ENCODE data around the gene AMPH.

The AMPH gene

GRCh38 chr7:38630720-38631673, at the start of gene AMPH:
Gene AMPH (minus strand): TSS chr7:38631373. CDS start chr7:38631351, 22 bp downstream.
- in situ Hi-C loops (cut with MboI; ENCODE audit: low sequenced_read_pairs), result no loop called here

GRCh38 chr7:38679419-38679818, 48.2 kb upstream of the AMPH start:
- in situ Hi-C loops (cut with MboI; ENCODE audit: low sequenced_read_pairs), result no loop called here

DNA sequence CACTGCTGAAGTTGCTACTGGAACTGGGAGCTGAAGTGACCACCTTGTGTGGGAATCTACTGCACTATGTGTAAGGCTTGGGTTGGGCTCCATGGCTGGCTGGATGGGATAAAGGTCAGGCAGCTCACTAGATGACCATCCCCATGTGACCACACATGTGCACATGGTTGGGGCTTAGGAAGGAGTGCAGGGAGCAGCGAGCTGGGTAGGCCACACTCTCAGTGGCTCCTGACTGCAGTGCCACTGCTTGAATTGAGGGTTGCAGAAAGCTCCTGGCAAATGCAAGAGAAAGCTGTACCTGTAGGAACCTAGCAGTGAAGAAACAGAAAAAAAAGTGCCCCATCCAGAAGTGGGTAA, 47.5 kb upstream of the AMPH start:
- in situ Hi-C loops (cut with MboI; ENCODE audit: low sequenced_read_pairs), result no loop called here

DNA sequence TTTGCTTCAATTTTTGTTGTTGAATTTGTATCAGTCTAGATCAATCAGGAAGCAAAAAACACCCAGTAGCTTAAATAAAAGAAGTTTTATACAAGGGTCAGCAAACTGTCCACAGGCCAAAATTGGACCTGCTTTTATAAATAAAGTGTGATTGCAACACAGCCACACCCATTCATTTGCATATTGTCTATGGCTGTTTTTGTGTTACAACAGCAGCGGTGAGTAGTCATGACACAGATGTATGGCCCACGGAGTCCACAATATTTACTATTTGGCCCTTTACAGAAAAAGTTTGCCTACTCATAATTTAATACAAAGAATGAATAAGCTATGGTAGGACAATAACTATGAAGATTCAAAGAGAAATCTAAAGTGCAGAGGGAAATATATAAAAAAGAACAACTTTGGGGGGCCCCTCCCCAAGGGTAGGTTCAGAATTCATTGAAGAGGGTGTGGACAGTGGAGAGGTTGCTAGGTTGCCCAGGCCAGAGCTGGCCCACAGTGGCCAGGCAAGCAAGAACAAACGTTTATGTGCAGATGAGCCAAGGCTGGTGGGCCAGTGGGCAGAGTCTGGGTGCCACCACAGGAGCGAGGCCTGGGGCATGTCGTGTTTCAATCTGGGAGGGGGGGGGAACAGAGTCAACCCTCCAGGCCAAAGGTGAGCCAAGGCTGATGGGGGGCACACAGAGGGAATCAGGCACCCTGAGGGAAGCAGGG, 47.0 kb upstream of the AMPH start:
- in situ Hi-C loops (cut with MboI; ENCODE audit: low sequenced_read_pairs), result no loop called here

GRCh38 chr7:38675494-38676106, 44.4 kb upstream of the AMPH start:
- in situ Hi-C loops (cut with MboI; ENCODE audit: low sequenced_read_pairs), result no loop called here

GRCh38 chr7:38674513-38674912, 43.3 kb upstream of the AMPH start:
- in situ Hi-C loops (cut with MboI; ENCODE audit: low sequenced_read_pairs), result loop anchor here (25.0 kb wide), 2 partner anchors 262 to 587 kb away; no protein-coding TSS in a partner anchor

DNA sequence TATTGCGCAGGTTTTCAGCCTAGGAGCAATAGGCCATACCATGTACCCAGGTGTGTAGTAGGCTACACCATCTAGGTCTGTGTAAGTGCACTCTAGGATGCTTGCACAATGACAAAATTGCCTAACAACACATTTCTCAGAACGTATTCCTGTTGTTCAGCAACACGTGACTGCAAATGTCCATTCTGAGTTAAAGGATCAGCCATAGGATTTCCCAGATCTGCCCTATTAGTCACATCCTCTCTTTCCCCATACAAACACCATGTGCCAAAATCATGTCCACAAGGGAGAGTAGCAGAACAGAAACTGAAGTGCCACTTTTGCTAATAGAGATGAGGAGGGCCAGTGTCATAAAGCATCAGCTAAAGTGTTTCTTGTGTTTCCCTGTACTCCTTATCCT, 42.6 kb upstream of the AMPH start:
- in situ Hi-C loops (cut with MboI; ENCODE audit: low sequenced_read_pairs), result loop anchor here (25.0 kb wide), 2 partner anchors 261 to 586 kb away; no protein-coding TSS in a partner anchor

GRCh38 chr7:38671911-38672905, 41.0 kb upstream of the AMPH start:
- in situ Hi-C loops (cut with MboI; ENCODE audit: low sequenced_read_pairs), result loop anchor here (25.0 kb wide), 2 partner anchors 260 to 585 kb away; no protein-coding TSS in a partner anchor

DNA sequence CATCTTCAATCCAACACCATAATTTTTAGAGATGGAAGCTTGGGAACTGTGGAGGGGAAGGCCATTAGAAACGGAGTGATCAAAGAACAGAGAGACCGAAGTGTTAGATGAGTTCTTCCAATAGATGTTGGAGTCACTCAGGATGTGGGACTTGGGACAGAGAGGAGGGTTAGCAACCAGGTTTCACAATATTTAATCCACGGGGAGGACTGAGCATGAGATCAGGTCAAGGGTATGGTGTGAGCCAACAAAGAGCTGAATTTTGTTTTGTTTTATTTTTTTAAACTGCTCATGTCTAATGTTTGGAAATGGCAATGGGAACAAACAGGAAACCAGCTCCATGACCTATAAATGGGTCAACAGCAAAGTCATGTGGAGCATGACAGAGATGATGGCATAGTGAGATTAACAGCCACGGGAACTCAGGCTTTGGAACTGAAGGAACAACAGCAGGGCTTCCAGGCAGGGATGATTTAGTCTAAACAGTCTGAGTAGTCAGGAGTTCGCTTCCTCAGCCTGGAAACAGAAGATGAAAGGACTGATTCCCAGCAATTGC, 38.9 kb upstream of the AMPH start:
- in situ Hi-C loops (cut with MboI; ENCODE audit: low sequenced_read_pairs), result loop anchor here (25.0 kb wide), 2 partner anchors 258 to 583 kb away; no protein-coding TSS in a partner anchor

- in situ Hi-C loops (cut with MboI; ENCODE audit: low sequenced_read_pairs), result loop anchor here (25.0 kb wide), 2 partner anchors 253 to 578 kb away; no protein-coding TSS in a partner anchor
Measured at GRCh38 chr7:38664972-38665371, 33.8 kb upstream of the AMPH start.

DNA sequence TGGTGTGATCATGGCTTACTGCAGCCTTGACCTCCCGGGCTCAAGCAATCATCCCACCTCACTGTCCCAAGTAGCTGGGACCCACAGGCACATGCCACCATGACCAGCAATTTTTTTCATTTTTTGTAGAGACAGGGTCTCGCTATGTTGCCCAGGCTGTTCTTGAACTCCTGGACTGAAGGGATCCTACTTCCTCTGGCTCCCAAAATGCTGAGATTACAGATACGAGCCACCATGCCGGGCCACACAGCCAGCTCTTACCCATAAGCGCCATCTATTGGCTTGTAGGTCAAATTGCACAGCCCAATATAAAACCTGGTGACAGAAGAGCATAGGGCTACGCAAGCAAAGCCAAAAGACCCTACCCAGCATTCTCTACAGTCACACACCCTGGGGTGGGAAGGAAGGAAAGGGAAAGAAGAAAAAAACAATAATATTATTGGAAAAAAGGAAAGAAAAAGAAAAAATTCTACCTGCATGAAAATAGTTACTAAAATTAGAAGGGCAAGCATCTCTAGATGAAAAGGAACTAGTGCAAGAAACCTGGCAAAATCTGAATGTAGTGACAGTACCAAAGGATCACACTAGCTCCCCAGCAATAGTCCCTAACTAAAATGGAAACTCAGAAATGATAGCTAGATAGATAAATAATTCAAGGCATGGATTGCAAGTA, 29.4 kb upstream of the AMPH start:
- in situ Hi-C loops (cut with MboI; ENCODE audit: low sequenced_read_pairs), result loop anchor here (25.0 kb wide), 2 partner anchors 248 to 573 kb away; no protein-coding TSS in a partner anchor

GRCh38 chr7:38659931-38660330, 28.8 kb upstream of the AMPH start:
- in situ Hi-C loops (cut with MboI; ENCODE audit: low sequenced_read_pairs), result loop anchor here (25.0 kb wide), 2 partner anchors 248 to 573 kb away; no protein-coding TSS in a partner anchor

GRCh38 chr7:38658921-38659320, 27.7 kb upstream of the AMPH start:
- in situ Hi-C loops (cut with MboI; ENCODE audit: low sequenced_read_pairs), result loop anchor here (25.0 kb wide), 2 partner anchors 247 to 572 kb away; no protein-coding TSS in a partner anchor

GRCh38 chr7:38656968-38657367, 25.8 kb upstream of the AMPH start:
- in situ Hi-C loops (cut with MboI; ENCODE audit: low sequenced_read_pairs), result loop anchor here (25.0 kb wide), 2 partner anchors 245 to 570 kb away; no protein-coding TSS in a partner anchor

GRCh38 chr7:38655833-38656774, 24.9 kb upstream of the AMPH start:
- in situ Hi-C loops (cut with MboI; ENCODE audit: low sequenced_read_pairs), result loop anchor here (25.0 kb wide), 2 partner anchors 244 to 569 kb away; no protein-coding TSS in a partner anchor

GRCh38 chr7:38637957-38638356, 6.8 kb upstream of the AMPH start:
- in situ Hi-C loops (cut with MboI; ENCODE audit: low sequenced_read_pairs), result no loop called here

- in situ Hi-C loops (cut with MboI; ENCODE audit: low sequenced_read_pairs), result no loop called here
Measured at GRCh38 chr7:38632411-38632810, 1.2 kb upstream of the AMPH start.
